Measurements from ENCODE around the gene XRCC3. TPM values are rescaled to one million over a fixed set of nuclear protein-coding genes. Genes with fewer than 3 reads are reported as not detected.

XRCC3 gene
- total and polyA plus RNA-seq, 2 experiments from 2014 or later, result 7.7 to 9.1 TPM

DNA sequence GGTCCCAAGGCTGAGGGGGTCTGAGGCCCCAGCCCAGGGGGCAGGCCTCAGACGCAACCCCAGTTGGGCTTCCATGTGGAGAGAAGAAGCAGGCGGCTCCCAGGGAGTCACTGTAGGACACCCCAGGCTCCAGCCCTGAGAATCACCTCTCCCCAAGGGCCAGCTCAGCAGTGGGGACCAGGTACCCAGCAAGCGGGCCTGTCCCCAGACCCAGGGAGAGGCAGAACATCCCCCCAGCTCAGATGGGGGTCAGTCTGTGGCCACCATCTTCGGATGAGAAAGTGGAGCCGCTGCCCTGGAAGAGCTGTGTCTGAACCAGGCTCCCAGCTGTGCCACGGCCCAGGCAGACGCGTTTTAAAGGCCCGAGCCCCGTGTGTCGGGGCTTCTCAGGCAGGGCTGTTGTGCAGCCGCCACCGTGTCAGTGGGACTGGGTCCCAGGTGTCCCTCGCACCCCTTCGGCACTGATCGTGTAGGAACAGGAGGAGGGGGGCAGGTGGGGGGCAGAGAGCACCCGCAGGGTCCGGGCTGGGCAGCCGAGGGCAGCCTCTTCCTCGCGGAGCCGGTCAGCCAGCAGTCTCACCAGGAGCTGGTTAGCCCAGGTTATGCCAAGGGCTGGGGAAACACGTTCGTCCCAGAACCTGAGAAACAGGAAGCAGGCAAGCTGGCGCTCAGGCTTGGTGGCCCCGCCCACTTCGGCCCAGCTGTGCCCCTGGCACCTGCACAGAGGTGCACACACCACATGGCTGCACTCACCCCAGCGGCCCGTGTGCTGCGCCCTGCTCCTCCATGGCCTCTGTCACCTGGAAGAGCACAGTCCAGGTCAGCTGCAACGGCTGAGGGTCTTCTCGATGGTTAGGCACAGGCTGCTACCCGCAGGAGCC is 16.6 kb downstream of the XRCC3 start:
- WGBS (ENCODE audit: low lambda C conversion rate, missing lambda C conversion rate), result 91% methylated on average over 32 of the region's 33 CpGs
- Histone ChIP-seq H3K36me3 (replicated peaks; ENCODE audit: insufficient read depth, low read depth) (no peaks in the 10 kb centered on the region), H3K4me3 (no peak overlapping the region), H3K27me3 (no peaks in the 10 kb centered on the region), H3K9me2 (replicated peaks; ENCODE audit: insufficient read depth) (no peaks in the 10 kb centered on the region), H3K4me1 (ENCODE audit: insufficient read depth) (peaks cover 27% of the 10 kb centered on the region), H3K79me2 (peaks cover 5% of the 10 kb centered on the region), H3K9me3 (ENCODE audit: low read depth) (no peaks in the 10 kb centered on the region), H3K4me2 (no peak overlapping the region), H4K20me1 (ENCODE audit: insufficient read depth, poor library complexity, severe bottlenecking) (peaks cover 11% of the 10 kb centered on the region), H2AFZ (no peak overlapping the region), H3K27ac (no peak overlapping the region)
- TF ChIP-seq, protein P1, sequence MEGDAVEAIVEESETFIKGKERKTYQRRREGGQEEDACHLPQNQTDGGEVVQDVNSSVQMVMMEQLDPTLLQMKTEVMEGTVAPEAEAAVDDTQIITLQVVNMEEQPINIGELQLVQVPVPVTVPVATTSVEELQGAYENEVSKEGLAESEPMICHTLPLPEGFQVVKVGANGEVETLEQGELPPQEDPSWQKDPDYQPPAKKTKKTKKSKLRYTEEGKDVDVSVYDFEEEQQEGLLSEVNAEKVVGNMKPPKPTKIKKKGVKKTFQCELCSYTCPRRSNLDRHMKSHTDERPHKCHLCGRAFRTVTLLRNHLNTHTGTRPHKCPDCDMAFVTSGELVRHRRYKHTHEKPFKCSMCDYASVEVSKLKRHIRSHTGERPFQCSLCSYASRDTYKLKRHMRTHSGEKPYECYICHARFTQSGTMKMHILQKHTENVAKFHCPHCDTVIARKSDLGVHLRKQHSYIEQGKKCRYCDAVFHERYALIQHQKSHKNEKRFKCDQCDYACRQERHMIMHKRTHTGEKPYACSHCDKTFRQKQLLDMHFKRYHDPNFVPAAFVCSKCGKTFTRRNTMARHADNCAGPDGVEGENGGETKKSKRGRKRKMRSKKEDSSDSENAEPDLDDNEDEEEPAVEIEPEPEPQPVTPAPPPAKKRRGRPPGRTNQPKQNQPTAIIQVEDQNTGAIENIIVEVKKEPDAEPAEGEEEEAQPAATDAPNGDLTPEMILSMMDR (IDR thresholded peaks at IDR 0.05; ENCODE audit: poor library complexity), result no peak
- TF ChIP-seq EZH2phosphoT487 (IDR thresholded peaks at IDR 0.05; ENCODE audit: low read depth, severe bottlenecking, unreplicated experiment) (no peak), EZH2 (IDR thresholded peaks at IDR 0.05; ENCODE audit: borderline replicate concordance) (no peak)
- DNase-seq (ENCODE audit: low spot score), result no peak

DNA sequence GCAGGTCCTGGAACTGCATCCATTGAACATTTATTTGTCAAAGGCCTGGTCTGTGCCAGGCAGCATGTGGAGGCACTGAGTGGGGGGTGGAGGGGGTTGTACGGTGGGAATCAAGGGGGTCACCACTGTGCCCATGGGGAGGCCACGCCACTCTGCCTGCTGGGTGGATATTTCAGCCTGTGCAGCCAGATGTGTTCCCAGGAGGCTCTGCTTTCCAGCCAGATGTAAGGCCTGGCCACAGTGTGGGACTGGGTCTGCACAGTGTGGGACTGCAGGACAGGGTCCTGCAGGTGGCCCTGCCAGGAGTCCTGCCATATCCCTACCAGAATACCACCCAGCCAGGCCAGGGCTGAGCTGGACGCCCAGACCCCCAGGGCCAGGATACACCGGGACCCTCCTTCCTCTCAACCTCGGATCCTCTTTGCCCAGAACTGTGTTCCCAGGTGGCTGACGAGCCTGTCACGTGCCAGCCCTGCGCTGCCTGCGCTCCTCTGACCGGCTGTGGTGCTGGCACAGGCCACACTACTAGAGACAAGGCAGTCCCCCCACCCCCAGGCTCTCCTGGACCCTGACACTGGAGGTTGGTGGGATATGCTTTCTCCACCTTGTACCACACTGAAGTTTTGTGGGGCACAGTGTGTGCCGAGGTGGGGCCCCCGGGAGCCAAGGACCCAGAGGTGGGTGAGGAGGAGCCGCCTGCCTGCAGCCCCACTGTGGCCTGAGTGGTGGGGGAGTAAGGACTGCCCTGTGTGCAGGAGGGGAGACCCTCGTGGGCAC is 17.5 kb downstream of the XRCC3 start:
- Histone ChIP-seq H3K4me3 (no peak overlapping the region), H3K27me3 (no peaks in the 10 kb centered on the region), H3K9me3 (ENCODE audit: low read depth) (no peaks in the 10 kb centered on the region), H3K79me2 (peaks cover 5% of the 10 kb centered on the region), H3K9me2 (replicated peaks; ENCODE audit: insufficient read depth) (no peaks in the 10 kb centered on the region), H3K4me2 (peak overlapping the region; percentile 57), H3K36me3 (replicated peaks; ENCODE audit: insufficient read depth, low read depth) (no peaks in the 10 kb centered on the region), H2AFZ (no peak overlapping the region), H3K4me1 (ENCODE audit: insufficient read depth) (peaks cover 27% of the 10 kb centered on the region), H4K20me1 (ENCODE audit: insufficient read depth, poor library complexity, severe bottlenecking) (peaks cover 11% of the 10 kb centered on the region), H3K27ac (peak overlapping the region; percentile 51)
- 94% methylated on average over 12 of the region's 14 CpGs for WGBS (ENCODE audit: low lambda C conversion rate, missing lambda C conversion rate)
- TF ChIP-seq, protein P1 (IDR thresholded peaks at IDR 0.05; ENCODE audit: poor library complexity), result no peak
- no peak for TF ChIP-seq EZH2 (IDR thresholded peaks at IDR 0.05; ENCODE audit: borderline replicate concordance)
- TF ChIP-seq EZH2phosphoT487 (IDR thresholded peaks at IDR 0.05; ENCODE audit: low read depth, severe bottlenecking, unreplicated experiment), result no peak
- DNase-seq (ENCODE audit: low spot score), result no peak

DNA sequence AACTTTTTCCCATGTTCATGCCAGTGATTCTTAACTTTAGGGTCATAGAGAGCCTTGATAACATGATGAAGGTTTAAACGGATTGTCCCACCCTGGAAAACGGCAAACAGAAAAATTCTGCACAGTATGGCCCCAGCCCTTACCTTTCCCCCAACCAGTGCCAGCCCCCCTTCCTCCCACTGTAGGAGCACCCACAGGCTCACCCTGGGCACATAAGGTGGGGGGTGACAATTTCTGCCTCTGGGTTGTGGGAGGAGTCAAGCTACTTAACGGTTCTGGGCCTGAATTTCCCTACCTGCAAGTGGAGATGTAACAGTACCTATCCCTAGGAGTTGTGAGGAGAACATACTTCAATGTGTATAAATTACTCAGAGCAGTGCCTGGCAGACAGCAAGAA is 18.0 kb downstream of the XRCC3 start:
- Histone ChIP-seq H3K4me1 (ENCODE audit: insufficient read depth) (peaks cover 27% of the 10 kb centered on the region), H4K20me1 (ENCODE audit: insufficient read depth, poor library complexity, severe bottlenecking) (peaks cover 13% of the 10 kb centered on the region), H3K79me2 (peaks cover 5% of the 10 kb centered on the region), H3K4me3 (no peak overlapping the region), H3K9me3 (ENCODE audit: low read depth) (no peaks in the 10 kb centered on the region), H3K9me2 (replicated peaks; ENCODE audit: insufficient read depth) (no peaks in the 10 kb centered on the region), H3K27me3 (no peaks in the 10 kb centered on the region), H3K36me3 (replicated peaks; ENCODE audit: insufficient read depth, low read depth) (no peaks in the 10 kb centered on the region), H2AFZ (no peak overlapping the region), H3K4me2 (peak overlapping the region; percentile 57), H3K27ac (peak overlapping the region; percentile 51)
- whole genome bisulfite sequencing (ENCODE audit: low lambda C conversion rate, missing lambda C conversion rate), result 62% methylated on average over 3 of the region's 3 CpGs
- TF ChIP-seq EZH2phosphoT487 (IDR thresholded peaks at IDR 0.05; ENCODE audit: low read depth, severe bottlenecking, unreplicated experiment) (no peak), EZH2 (IDR thresholded peaks at IDR 0.05; ENCODE audit: borderline replicate concordance) (no peak)
- TF ChIP-seq, protein P1 (IDR thresholded peaks at IDR 0.05; ENCODE audit: poor library complexity), result no peak
- DNase-seq (ENCODE audit: low spot score), result no peak
